GM21619 (cell line): ENCODE data around the gene HPCAL4.

Source experiments
- ATAC-seq: cut with Tn5 transposase; IDR thresholded peaks from one replicate; pipeline ENCODE4 v1.9.1; 2021; ENCODE audit not compliant: unreplicated experiment

HPCAL4 gene

DNA sequence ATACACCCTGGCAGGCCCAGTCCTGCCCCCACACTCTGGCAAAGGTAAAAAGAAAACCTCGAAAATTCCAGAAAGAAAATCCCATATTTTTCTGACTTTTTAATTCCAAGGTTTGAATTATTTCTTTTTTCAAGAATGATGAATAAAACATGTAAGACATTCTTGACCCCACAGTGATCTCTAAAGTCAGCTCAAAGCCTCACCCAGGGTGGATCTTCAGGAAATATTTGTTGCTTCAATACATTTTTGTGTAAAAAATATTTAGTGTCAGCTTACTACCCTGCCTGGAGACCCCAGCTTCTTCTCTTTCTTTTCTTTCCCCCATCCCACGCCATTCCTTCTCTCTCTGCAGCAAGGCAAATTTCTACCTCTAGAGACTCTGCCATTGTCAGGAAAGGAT, 12.3 kb downstream of the HPCAL4 start:
- no peak for ATAC-seq

DNA sequence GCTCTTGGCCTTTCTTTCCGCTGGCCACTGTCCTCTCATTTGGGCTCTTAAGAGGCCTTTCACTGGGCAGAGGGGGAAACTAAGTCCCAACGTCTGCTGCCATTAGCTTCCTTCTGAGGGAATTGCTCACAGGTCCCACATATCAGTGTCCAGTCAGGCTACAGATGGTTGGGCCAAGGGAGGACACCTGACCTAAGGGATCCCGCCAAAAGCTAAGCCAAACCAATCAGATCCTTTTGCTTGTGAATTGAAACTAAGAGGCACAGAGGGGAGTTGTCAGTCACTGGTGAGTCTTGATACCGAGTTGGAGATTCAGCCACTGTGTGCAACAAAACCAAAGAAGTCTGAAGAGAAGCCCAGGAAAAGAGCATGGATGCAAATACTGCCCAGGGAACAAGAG, 13.6 kb downstream of the HPCAL4 start:
- no peak for ATAC-seq

DNA sequence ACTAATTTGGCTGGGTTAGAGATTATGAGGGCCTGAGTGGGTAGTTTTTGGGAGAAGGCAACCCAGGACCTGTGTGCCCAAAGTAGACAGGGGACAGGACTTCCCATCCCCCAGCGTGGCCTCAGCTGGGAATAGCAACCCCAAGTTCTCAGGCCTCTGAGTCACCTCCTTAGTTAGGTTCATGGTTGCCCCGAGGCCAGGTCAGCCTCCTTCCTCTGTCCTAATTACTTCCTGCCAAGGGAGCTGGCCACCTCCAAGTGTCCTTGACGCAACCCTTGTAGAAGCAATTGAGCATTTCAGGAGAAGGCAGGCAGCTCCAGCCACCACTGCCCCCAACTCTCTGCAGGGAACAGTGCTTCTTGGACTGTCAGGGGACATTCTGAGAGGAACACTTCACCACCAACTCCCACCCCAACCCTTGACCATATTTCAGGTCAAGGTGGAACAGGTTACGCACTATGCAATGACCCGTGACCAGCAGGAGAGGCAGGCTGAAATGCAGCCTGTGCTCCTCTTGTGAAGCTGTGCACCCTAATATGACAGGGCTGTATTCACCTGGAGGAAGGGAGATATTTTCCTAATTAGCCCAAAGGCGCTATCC, 14.2 kb downstream of the HPCAL4 start:
- ATAC-seq: no peak

DNA sequence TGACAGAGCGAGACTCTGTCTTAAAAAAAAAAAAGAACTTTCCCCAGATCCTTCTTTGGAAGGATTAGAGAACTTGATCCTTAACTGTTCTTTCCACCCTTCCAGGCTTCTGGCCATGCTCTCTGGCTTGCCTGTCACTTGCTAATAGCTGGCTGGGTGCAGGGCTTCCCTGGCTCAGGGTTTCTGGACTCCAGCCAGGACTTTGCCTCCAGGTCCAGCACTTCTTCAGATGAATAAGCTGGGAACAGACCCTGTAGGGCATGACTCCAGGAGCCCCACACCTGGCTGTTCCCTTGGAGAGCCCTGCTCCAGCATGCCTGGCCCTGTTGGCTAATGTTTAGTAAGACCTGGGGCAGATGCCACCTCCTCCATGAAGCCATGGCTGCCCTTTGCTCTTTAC, 16.0 kb downstream of the HPCAL4 start:
- no peak for ATAC-seq

DNA sequence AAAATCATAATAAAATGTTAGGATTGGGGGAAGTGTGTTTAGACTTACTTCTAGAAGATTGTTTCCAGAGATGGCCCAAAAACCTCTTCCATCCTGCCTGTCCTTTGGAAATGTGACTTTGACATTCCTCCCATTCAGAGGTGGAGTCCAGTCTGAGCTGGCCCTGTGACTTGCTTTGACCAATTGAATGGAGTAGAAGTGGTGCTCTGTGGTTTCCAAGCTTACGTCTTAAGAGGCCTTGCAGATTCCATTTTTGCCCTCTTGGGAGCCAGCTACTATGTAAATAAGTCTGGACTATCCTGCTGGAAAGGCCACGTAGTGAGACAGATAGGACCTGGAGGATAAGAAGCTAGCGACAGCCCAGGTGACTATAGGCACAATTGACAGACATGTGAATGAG, 18.0 kb downstream of the HPCAL4 start:
- ATAC-seq: no peak

DNA sequence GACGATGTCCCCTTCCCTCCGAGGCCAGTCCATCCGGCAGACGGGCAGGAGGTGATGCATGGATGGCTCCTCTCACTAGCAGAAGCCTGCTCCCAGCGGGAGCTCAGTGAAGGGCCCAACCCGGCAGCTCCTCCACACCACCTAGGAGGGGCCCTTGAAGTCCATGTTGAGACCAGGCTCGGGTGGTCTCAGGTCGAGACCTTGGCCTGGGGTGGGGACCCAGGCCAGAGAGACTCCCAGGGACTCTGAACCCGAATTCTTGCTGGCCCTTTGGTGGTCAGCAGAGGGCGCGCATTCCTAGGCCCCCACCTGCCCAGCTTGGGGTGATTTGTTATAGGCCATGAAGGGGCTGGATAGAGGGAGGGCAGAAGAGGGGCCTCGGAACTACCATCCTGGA, 18.7 kb downstream of the HPCAL4 start:
- no peak for ATAC-seq

DNA sequence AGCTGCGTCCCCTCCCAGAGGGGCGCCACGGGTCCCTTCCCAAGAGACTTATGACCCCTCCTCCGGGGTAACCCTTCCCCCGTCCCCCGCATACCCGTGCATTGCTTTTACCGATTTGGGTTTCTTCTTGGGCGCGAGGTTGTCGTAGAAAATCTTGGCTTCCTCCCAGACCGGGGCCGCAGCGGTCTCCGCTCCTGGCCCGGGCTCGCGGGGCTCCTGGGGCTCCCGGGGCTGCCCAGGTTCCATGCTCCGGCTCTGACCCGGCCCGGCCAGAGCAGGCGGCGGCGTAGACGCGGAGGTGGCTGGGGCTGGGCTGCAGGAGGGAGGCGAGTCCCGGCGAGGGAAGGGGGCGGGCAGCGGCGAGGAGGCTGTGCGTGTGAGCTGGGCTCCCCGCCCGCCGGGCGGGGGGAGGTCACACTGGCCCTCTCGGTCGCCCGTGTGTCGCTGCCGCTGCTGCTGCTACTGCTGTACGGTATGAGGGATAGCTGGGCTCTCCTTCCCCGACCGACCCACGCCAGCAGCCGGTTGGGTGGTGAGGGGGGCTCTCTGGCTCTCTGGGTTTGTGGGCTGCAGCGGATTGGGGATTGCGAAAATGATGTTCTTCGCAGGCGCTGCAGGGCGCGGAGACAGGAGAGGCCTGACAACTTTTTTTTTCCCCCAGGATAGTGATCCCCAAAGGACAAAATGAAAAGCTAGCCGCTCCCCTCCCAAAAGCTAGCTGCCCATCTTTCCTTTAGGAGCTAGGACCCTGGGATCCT, 19.3 kb downstream of the HPCAL4 start, which contains the start of gene NT5C1A:
Gene NT5C1A (minus strand): TSS at position 315 of the 758 bp plus-strand sequence. CDS start 69 bp downstream, at position 246.
- ATAC-seq: no peak

DNA sequence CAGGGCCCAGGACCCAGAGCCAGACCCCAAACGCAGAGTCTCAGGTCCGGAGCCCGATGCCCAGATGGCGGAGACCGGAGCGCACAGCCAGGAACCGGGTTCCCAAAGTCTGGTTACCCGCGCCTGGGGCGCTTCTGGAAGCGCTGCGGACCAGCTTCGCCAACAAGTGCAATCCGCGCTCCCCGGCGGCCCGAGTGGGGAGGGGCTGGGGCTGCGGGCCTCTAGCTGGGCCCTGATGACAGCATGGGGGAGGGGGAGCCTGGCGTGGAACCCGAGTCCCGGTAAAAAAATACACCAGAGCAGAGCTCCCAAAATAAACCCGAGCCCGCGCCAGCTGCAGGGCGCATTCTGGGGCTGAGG, 19.8 kb downstream of the HPCAL4 start:
- ATAC-seq: no peak

DNA sequence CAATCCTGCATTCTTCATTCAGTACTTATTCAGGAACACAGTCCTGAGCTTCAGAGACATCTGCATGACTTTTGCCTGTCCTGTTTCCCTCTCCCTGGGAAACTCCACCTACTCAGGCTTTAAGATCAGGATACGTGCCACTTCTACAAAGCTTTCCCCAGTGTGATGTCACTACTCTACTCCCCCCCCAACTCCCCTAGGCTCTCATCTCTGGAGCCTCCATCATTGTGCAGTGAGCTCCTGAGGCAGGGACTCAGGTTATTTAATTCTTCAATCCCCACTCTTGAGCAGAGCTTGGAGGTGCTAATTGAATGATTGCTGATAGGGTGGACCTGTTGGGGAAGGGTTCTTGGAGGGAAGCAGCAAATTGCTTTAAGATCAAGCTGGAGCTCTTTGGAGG, 20.5 kb downstream of the HPCAL4 start:
- ATAC-seq: no peak

DNA sequence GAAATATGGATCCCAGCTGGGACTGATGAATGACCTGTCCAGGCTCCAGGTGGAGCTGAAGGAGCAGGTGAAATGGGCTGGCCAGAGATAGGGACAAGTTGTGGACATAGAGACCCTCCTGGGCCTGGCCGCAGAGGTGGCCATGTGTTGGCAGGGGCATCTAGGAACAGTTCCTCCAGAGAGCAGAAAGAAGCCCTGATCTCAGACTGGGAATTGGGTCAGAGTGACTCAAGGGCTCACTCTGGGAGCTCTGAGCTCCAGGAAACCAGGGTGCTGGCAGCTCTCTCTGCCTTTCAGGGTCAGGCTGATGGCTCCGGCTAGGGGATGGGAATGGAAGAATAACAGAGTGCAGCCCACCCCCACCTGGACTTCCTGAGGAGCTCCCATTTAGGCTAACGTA, 22.3 kb downstream of the HPCAL4 start:
- no peak for ATAC-seq

DNA sequence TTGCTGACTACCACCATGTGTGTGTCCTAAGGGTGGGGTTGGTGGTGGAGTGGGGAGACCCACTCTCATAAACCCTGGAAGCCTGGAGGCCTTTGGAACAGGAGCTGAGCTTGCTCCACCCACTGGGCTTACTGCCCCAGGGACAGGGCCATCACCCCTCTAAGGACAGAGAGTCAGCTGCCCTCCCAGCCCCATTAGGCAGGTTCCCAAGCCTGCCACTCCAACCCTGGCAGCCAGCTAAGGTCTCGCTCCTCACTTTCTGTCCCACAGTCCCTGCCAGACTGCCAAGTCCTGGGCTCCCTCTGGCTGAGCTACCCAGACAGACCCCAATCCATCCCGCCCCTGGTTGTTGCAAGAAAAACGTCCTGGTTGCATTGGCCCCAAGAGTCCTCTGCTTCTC, 23.1 kb downstream of the HPCAL4 start:
- ATAC-seq: no peak

DNA sequence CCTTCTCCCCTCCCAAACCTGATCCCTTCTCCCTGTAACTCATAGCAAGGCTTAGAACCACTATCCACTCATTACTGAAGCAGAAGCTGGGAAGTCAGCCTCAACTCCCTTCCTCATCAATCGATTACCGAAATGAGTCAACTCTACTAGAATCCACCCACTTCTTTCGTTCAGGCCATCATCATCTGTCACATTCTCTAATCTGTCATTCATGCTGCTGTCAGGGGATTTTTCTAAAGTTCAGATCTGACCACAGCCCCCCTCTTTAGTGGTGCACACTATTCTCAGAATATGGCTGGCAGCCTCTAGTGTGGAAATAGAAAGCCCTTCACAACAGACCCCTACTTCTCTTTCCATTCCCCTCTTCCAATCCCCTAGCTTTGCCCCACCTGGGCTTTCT, 24.5 kb downstream of the HPCAL4 start:
- ATAC-seq: peak; percentile 83

DNA sequence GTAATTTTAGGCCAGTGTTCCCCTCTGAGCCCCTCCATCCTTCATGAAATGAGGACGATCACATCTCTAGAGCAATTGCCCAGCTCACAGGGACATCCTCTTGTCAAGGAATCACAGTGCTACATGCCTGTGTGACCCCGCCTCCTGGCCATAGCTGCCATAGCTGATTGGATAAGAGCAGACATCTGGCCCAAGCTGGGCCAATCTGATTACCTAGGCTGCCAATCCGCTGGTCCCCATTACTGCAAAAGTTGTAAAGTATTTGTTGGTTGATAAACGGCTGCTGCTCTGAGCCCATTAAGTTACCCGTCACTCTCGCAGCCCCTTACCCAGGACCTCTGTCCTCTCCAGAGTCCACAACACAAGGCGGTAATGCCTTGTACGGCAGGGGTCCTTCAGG, 27.7 kb downstream of the HPCAL4 start:
- ATAC-seq: no peak

DNA sequence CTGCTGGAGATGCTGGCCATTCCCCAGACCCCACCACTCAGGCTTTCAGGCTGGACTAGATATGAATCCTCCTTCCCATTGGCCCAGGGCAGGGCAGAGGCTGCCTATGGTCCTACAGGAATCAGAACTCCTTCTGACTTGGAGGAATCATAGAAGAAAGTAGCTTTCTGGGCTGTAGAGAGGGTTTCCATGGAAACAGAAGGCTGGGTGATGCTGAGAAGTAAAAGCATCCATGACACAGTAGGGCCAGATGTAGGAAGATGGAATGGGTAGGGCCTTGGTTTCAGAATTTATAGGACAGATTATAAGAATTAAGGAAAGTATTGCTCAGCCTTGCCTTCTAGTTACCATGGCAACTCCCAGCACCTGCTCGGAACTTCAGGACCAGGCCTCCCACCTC, 28.4 kb downstream of the HPCAL4 start:
- no peak for ATAC-seq

DNA sequence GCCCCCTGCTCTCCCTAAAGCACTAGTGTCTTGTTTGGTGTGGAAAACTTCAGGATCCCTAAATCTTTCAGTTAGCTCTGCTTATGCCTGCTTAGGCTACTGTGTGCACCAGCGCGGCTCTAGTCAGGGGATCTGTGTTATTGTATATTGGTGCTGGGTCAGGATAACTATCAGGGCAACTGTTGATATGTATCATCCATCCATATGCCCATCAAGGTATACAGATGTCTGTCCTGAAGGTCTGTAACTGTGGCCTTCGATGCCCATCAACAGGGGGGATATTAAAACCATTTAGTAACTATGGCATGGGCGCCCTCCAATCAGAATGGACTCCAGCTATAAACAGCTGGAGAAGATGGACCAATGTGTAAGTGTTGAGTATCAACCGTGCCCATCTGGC, 31.7 kb downstream of the HPCAL4 start:
- ATAC-seq: no peak

DNA sequence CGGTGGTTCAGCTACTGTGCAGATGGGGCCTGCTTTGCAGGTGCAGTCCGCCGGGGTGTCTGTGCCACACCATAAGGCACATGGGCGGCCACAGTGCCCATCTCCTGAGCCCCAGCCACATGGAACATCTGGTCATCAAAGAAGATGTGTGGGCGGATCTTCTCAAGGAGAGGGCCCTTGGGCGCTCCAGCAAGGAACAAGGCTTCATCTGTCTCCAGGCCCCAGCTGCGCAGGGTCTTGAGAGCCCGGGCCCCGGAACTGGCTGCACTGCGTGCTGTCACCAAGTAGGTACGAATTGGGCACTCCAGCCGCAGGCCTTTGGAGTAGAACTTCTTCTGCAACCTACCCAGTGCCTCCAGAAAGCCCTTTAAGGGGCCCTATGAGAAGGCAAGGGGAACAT, 32.1 kb downstream of the HPCAL4 start:
- ATAC-seq: no peak

DNA sequence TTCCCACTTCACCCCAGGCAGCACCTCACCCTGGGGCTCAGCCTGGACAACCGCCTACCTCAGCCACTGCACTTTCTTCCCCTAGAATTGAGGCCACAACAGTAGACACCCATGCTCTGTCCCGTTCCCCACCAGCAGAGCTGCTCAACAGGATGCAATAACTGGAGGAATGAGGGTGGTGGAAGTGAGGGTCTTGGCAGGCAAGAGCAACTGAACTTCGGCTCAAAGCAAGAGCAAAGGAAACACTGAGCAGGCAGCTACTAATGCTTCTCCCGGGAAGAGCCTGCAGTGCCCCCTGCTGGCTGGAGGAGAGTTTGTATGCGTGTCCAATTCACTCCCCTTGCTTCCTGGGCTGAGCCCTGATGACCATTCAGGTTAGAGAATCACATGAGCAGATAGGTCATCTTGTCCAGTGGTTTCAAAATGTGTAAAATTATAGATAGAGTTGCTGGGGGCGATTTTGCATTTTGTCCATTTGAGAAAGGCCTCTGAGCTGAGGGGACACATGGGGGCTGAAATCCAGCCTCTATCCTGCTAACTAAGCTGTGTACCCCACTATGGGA, 33.2 kb downstream of the HPCAL4 start:
- ATAC-seq: no peak

DNA sequence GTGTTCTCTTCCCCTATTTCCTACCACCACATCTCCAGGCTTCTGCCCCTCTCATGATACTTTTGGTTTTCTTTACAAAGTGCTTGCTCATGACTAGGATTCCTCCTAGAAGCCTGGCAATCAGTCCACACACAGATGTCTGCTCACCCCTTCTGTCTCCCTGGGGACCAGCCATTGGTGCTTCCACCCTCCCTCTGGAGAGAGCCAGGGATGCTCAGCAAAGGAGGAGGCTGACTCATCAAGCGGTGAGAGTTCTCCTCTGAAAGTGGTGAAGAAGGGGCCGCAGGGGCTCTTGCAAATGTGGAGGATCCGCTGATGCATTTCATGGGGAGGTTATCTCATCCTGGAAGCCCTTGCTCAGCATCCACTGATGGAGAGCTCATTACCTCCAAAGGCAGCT, 33.8 kb downstream of the HPCAL4 start:
- no peak for ATAC-seq

DNA sequence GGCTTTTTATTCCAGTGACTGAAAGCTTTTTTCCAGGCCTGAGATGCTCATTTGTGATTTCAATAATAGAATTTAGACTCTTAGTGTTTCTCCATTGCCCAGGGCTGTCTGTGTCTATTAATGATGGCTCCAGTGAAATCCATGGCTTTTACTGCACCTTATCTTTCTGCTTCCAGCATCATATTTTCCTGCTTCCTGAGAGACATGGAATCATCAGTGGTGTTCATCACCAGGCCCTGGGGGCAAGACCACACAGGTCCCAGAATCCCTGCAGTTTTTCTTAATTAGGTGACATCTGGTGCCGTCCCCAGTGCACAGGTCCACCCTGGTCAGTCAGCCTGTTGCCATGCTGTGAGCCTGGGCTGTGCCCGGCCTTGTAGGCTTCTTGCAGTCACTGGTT, 34.8 kb downstream of the HPCAL4 start:
- no peak for ATAC-seq

DNA sequence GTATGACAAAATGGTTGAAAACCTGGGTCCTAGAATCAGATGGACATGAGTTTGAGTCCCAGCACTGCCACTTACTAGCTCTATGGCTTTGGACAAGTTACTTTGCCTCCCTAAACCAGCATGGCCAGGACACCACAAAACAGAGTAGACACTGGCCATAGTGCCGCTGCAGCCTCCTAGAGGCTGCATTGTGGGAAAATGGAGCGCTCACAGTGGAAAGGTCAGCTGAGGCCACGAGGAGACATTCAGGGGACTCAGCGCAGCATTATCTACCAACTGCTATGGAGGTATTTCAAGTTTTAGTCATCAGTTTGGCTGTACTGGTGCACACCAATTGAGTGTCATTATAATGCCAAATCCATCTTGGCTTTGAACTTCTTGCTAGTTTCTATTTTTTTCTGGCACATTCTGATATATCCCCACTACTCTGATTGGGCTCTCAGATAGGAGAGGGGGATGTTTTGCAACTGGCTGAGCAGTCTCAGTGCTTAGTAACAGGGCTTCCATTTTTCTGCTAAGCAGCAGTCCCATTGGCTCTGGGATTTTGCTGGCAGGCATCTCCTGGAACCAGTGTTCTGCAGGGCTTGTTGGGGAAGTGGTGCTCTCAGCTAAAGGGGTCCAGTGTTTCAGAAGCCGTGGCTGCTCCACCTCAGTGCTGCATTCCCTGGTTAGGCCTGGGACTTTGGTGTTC, 35.5 kb downstream of the HPCAL4 start:
- no peak for ATAC-seq

DNA sequence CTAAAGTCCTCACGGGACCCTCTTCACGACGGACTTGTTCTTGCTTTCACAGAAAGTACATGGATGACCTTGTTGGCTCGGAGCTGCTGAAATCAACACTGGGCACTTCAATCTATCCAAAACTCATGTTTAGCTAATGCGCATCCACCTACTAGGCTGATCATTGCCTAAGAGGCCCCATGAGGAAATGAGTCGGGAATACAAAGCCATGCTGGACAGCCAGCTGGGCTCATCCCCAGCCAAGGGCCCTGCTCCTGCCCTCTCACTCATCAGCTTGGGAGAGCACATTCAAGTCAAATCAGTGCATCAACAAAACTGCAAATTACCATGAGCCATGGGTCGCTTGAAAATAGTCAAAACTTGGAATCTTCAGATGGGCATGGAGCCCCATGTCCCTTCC, 36.9 kb downstream of the HPCAL4 start:
- no peak for ATAC-seq

DNA sequence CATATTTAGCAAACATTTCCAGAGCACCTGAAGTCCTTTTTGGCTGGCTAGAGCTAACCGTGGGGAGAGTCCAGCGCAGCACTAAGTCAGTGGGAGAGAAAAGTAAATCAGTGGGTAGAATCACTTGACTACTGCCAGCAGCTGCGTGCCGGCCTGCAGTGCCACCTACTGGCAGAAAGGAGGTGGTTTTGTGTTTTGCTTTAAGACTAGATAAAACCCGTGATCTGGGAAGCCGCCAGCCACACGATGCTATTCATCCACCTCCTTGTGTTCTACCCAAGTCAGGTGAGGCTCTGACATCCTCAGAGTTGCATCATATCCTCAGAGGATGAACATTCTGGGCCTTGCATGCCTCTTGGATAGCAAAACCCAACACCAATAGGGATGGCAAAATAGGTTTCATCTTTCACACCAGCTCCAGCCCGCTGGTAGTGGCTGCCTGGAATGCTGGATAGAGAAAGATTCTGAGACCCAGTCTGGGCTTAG, 37.6 kb downstream of the HPCAL4 start:
- ATAC-seq: no peak
